ENCODE results near the gene KIAA1328.

GRCh38 chr18:36889742-36890141 lies 60.8 kb downstream of the KIAA1328 start:
- TF ChIP-seq POLR2A (IDR thresholded peaks at IDR 0.05), result no peak
- TF ChIP-seq CTCF (IDR thresholded peaks at IDR 0.05), result no peak

Data from tibial nerve (tissue), 3 donors.